IPS-20b (cell line): ENCODE data around the gene TLN1.

Source experiments
- H3K27ac ChIP-seq: one replicate; pipeline ENCODE4 v1.5.1; 2013; ENCODE audit warnings: low read length
- H3K27me3 ChIP-seq: 2 replicates; pipeline ENCODE4 v1.6.1; 2013; ENCODE audit warnings: mild to moderate bottlenecking, low read length, inconsistent platforms; ENCODE audit not compliant: insufficient read depth
- H3K36me3 ChIP-seq: 2 replicates; pipeline ENCODE4 v1.6.1; 2013; ENCODE audit warnings: low read depth, mild to moderate bottlenecking, inconsistent platforms, low read length, moderate library complexity; ENCODE audit not compliant: insufficient read depth
- H3K4me1 ChIP-seq: 2 replicates; pipeline ENCODE4 v1.6.1; 2013; ENCODE audit warnings: mild to moderate bottlenecking, control low read depth, inconsistent platforms, low read length, moderate library complexity; ENCODE audit not compliant: insufficient read depth
- H3K4me3 ChIP-seq: 2 replicates; pipeline ENCODE4 v1.5.1; 2013; ENCODE audit warnings: mild to moderate bottlenecking, low read length, inconsistent platforms
- H3K9ac ChIP-seq: 2 replicates; pipeline ENCODE4 v1.6.1; 2013; ENCODE audit warnings: low read depth, mild to moderate bottlenecking, inconsistent platforms, low read length, moderate library complexity
- H3K9me3 ChIP-seq: 2 replicates; pipeline ENCODE4 v1.6.1; 2013; ENCODE audit warnings: mild to moderate bottlenecking, low read depth, low read length, inconsistent platforms; ENCODE audit not compliant: insufficient read depth

The TLN1 gene

DNA sequence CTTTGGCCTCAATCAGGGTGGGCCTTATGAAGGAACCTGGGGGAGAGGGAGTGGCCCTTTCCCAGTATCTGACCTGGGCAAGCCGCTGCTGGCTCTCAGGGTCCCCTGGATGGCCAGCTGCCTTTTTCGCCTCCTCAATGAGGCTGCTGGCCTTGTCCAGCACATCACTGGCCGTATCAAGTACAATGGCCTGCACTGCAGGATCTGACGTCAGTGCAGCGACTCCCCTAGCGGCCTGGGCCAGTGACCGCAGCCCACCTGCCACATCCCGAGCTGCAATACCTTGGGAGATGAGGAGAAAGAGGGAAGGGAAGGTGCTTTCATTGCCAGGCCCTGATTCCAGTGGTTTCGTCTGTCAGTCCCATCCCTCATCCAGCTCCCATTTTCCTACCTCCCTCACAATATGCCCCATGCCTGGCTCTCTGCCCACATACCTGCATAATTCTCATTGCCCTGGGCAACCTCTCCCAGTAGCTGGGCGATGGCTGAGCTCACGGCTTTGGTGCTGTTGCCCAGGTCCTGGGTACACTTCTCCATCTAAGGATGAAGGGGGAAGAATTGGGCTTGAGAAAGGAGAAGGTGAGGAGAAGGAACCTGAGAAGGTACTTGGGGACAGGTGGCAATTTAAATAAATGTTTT lies 19.1 kb downstream of the TLN1 start:
- Histone ChIP-seq H3K36me3 (peaks cover 93% of the 10 kb centered on the region), H3K27ac (no peak overlapping the region), H3K9ac (no peak overlapping the region), H3K4me1 (no peaks in the 10 kb centered on the region; the same call in 1 of the 2 replicates), H3K9me3 (no peaks in the 10 kb centered on the region), H3K27me3 (no peaks in the 10 kb centered on the region), H3K4me3 (no peak overlapping the region)

DNA sequence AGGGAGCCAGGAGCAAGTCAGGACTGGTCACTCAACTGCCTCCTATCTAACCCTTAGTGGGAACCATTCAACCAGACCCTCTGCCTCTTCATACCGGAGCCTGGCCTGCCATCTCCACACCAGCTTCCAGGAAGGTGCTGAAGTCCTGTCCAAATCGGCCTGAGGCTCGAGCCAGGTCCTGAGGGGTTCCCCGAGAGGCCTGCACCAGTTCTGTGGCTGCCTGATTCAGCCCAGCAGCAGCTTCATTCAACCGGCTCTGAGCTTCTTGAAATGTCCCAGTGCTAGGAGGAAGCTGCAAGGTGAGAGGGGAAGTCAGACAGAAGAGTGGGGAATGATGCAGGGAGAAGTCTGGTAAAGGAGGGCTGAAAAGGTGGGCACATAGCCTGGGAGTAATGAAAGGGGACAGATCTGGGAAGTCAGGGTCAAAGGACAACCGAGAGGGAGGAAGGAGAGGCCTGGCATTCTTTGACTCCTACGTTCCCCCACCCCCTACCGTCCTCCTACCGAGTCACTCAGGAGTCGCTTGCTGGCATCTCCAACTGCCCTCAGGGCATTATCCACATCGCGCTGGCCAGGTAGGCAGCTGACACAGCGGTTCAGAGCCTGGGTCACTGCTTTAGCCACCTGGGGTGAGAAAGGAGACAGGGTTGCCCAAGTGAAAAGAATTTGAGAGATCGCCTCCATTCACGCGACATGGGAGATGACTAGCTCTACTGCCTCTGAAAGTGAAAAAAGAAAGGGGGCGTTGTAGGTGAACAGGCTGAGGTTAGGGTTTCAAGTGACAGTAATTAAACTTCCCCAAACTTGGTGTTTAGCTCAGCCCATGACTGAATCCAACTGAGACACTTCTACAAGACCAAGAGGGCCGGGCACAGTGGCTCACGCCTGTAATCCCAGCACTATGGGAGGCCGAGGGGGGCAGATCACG lies 20.2 kb downstream of the TLN1 start:
- H3K4me3 ChIP-seq = no peak overlapping the region

DNA sequence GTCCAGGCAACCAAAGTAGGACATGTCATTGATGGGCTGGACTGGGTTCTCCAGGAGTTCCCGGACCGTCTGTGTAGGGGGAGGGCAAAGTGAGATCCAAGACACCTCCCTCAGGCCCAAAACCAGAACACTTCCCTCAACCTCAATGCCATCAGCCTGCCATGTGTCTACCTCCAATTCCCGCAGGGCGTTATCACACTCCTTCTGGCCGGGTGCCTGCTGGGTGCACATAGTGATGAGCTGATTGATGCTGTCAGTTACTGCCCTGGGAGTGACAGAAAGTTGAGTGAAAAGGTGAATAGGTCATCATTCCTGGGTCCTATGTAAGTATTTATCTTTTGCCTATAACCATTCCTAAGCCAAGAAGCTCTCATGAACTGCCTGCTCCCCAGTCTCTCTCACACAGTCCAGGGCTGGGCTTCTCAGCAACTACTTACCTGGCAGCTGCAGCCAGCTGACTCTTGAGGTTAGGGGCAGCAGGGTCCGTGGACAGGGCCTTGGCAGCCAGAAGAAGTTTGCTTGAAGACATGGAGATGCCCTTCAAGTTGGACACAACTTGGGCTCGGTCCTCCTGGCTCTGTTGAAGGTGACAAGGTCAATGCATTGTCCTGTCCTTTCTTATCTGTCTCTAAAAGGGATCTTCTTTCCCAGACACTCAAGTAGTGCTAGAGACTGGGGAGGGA lies 21.0 kb downstream of the TLN1 start:
- Histone ChIP-seq H3K27me3 (no peaks in the 10 kb centered on the region), H3K9me3 (no peaks in the 10 kb centered on the region), H3K27ac (no peak overlapping the region), H3K4me3 (no peak overlapping the region), H3K9ac (no peak overlapping the region), H3K4me1 (no peaks in the 10 kb centered on the region), H3K36me3 (peaks cover 93% of the 10 kb centered on the region)

More for the DNA sequence above, 20.2 kb downstream of the TLN1 start:
- Histone ChIP-seq H3K27ac (no peak overlapping the region), H3K4me1 (no peaks in the 10 kb centered on the region; the same call in 1 of the 2 replicates), H3K9me3 (no peaks in the 10 kb centered on the region), H3K27me3 (no peaks in the 10 kb centered on the region), H3K36me3 (peaks cover 93% of the 10 kb centered on the region), H3K9ac (no peak overlapping the region)

DNA sequence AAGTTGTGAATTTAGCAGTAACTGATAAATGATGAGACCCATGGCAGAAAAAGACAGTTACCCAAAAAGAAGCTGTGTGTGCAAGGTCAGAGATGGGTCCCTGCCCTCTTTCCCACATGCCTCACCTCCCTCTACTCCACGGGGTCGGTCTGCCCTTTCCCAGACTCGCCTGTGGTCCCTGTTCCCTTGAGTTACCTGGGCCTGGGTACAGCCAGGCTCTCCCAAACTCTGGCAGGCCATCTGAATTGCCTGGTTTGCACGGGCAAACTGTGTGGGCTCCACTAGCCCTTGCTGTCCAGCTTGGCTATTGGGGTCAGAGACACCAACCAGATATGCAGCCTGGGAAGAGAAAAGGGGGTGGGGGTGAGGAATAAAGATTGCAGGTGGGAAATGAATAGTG lies 23.8 kb downstream of the TLN1 start:
- H3K36me3 ChIP-seq = peaks cover 93% of the 10 kb centered on the region
- no peaks in the 10 kb centered on the region for H3K9me3 ChIP-seq
- H3K4me3 ChIP-seq = no peak overlapping the region
- H3K27me3 ChIP-seq = no peaks in the 10 kb centered on the region
- H3K4me1 ChIP-seq = no peaks in the 10 kb centered on the region
- H3K27ac ChIP-seq = no peak overlapping the region
- no peak overlapping the region for H3K9ac ChIP-seq

DNA sequence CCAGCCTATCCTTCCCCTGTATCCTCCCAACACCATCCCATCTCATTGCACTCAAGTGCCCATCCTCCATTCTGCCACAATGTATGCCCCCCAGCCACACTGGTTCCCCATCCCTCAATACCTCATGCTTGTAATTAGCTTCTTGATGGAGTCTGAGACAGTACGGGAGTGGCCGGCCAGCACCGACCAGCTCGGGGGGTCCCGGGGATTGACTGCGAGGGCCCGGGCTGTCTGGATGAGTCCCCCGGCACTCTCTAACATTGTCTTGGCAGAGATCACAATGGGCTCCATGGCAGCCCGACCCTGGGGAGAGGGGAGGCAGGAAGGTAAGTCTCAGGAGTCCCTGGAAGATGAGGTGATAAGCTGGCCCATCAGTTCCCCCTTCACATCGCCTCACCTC lies 25.0 kb downstream of the TLN1 start:
- H3K36me3 ChIP-seq = peaks cover 93% of the 10 kb centered on the region
- H3K9ac ChIP-seq = no peak overlapping the region
- H3K27ac ChIP-seq = no peak overlapping the region
- no peaks in the 10 kb centered on the region for H3K4me1 ChIP-seq
- H3K27me3 ChIP-seq = no peaks in the 10 kb centered on the region
- no peak overlapping the region for H3K4me3 ChIP-seq
- no peaks in the 10 kb centered on the region for H3K9me3 ChIP-seq

DNA sequence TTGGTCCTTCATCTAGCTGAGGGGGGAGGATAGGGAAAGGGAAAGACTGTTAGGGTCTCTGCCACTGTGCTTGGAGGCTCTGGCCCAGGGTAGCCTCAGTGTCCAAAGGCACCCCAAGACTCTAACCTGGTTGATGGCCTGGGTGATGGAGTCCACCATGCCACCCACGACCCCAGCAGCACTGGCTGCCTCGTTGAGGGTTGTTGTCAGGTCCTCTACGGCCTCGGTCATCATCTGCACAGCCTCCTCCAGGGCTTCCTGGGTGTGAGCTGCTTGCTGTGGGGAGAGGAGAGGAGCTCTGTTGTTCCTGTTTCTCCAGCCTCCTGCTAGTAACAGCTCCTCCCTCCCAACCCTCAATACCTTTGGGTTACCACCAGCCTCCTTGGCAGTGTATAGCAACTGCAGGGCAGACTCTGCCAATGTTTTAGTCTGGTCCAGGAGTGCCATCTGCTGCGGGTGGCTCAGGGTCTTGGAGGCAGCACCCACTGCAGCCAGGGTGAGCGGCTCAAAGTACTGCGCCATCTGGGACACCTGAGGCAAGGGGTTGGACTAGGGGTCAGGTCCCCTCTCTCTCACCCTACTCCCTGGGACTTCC lies 26.1 kb downstream of the TLN1 start:
- Histone ChIP-seq H3K9ac (no peak overlapping the region), H3K4me1 (no peaks in the 10 kb centered on the region), H3K9me3 (no peaks in the 10 kb centered on the region), H3K4me3 (no peak overlapping the region), H3K36me3 (peaks cover 93% of the 10 kb centered on the region), H3K27ac (no peak overlapping the region), H3K27me3 (no peaks in the 10 kb centered on the region)

DNA sequence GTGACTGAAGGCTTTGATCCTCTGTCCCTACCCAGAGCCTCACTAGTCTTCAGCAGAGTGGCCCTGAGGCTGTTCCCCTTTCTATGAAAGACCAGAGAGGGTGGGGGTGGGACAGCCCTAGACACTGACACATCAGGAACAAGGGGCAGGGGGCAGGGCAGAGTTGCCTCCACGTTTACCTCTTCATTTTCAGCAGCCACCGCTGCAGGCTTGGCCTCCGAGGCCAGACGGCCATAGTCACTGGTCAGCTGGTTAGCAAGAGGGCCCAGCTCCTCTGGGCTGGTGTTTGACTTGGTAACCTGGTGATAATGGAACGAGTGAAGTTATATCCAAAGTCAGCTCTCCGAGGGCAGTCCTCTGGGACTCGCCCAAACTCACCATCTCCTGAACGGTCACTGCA lies 26.6 kb downstream of the TLN1 start:
- Histone ChIP-seq H3K9ac (no peak overlapping the region), H3K27ac (no peak overlapping the region), H3K36me3 (peaks cover 93% of the 10 kb centered on the region), H3K4me1 (no peaks in the 10 kb centered on the region), H3K9me3 (no peaks in the 10 kb centered on the region), H3K27me3 (no peaks in the 10 kb centered on the region), H3K4me3 (no peak overlapping the region)

DNA sequence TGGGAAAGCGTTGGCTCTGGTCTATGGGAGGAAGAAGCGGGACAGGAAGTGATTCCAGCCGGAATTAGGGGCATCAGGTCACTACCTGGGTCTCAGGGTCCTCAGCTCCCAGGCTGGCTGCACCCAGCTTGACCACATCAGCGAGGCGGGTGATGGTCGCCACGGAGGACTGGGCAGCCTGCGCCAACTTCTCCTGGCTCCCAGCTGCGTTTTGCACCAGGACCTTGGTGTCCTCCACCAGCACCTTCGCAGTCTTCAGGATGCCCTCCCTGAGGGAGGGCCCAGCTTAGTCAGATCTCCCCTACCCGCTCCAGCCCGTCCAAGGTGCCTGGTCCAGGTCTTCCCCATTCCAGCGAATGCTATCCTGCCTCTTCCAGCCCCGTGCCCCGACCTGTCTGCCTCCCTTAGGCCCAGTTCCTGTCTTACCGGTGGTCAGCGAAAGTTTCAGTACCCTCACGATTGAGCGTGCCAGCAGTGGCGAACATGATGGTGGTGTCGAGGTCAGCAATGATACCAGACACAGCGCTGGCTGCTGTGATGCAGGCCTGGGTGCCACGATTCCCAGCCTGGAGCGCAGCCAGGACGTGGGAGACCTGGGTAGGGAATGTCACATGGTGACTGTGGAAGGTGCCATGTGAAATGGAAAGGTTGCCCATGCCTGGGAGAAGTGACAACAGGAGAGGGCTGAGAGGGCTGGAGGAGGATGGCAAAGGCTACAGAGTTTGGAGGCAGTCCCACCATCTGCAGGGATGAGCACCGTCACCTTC lies 27.9 kb downstream of the TLN1 start:
- no peak overlapping the region for H3K4me3 ChIP-seq
- H3K4me1 ChIP-seq = no peaks in the 10 kb centered on the region
- no peaks in the 10 kb centered on the region for H3K27me3 ChIP-seq
- H3K27ac ChIP-seq = no peak overlapping the region
- peaks cover 99% of the 10 kb centered on the region for H3K36me3 ChIP-seq
- no peak overlapping the region for H3K9ac ChIP-seq
- no peaks in the 10 kb centered on the region for H3K9me3 ChIP-seq

DNA sequence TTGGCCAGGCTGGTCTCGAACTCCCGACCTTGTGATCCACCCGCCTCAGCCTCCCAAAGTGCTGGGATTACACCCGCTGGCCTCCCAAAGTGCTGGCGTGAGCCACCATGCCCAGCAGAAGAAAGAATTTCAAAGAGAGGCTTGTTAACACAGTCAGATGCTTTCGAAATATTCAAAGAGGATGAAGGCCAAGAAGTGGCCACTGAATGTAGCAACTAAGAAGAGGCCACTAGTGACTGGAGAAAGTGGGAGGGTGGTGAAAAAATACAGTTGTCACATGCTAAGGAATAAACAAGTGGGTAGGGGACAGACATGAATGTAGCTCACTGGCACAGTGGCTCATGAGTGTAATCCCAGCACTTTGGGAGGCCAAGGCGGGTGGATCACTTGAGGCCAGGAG lies 29.3 kb downstream of the TLN1 start:
- Histone ChIP-seq H3K4me1 (no peaks in the 10 kb centered on the region), H3K9me3 (no peaks in the 10 kb centered on the region), H3K27me3 (no peaks in the 10 kb centered on the region), H3K4me3 (no peak overlapping the region), H3K27ac (no peak overlapping the region), H3K9ac (no peak overlapping the region), H3K36me3 (peaks cover 99% of the 10 kb centered on the region)

DNA sequence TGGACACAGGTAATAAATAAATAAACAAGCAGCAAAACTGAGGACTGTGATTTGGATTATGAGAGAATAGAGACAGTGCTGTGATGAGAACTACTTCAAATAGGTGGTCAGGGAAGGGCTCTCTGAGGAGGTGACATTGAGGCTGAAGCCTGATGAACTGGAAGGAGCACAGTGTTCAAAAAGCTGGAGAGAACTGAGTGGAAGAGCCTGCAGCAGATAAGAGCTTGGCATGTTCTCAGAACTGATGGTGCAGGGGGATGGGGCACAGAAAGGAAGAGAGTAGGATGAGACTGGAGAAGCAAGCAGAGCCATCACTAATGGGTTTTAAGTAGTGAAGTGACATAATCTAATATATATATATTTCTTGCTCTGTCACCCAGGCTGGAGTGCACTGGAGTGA lies 31.1 kb downstream of the TLN1 start:
- H3K9ac ChIP-seq = no peak overlapping the region
- H3K36me3 ChIP-seq = peaks cover 93% of the 10 kb centered on the region
- no peak overlapping the region for H3K4me3 ChIP-seq
- H3K27ac ChIP-seq = no peak overlapping the region
- H3K4me1 ChIP-seq = no peaks in the 10 kb centered on the region
- H3K9me3 ChIP-seq = no peaks in the 10 kb centered on the region
- H3K27me3 ChIP-seq = no peaks in the 10 kb centered on the region

DNA sequence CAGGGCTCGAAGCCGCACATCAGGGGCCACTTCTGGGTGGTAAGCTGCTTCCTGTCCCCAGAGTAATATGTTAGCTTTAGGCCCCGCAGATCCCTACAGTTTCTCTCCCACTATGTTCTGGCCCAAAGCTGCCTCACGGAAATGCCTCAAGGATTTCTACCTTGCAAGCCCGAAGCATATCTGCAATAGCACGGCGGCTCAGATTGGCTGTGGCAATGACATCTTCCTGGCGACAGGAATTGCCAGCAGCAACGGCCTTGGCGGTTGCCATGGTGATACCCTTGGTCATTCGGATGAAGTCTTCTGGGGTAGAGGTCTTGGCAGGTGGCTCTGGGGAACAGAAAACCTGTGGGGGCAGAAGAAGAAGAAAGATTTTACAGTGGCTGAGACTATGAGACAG lies 32.0 kb downstream of the TLN1 start:
- H3K9me3 ChIP-seq = no peaks in the 10 kb centered on the region
- no peaks in the 10 kb centered on the region for H3K27me3 ChIP-seq
- no peak overlapping the region for H3K4me3 ChIP-seq
- H3K27ac ChIP-seq = no peak overlapping the region
- H3K36me3 ChIP-seq = peaks cover 89% of the 10 kb centered on the region
- no peaks in the 10 kb centered on the region for H3K4me1 ChIP-seq
- H3K9ac ChIP-seq = no peak overlapping the region
